ENCODE measurements around the gene KPNA4. TPM values are rescaled to one million over a fixed set of nuclear protein-coding genes. Genes with fewer than 3 reads are reported as not detected.
"Not testable (repeated sequence)": the region's sequence is repeated elsewhere in the genome, so short reads cannot be mapped to it uniquely, and the experiment has no call there.

The KPNA4 gene
- total RNA-seq, 1 donor from 2014 or later, result 64.3 TPM

DNA sequence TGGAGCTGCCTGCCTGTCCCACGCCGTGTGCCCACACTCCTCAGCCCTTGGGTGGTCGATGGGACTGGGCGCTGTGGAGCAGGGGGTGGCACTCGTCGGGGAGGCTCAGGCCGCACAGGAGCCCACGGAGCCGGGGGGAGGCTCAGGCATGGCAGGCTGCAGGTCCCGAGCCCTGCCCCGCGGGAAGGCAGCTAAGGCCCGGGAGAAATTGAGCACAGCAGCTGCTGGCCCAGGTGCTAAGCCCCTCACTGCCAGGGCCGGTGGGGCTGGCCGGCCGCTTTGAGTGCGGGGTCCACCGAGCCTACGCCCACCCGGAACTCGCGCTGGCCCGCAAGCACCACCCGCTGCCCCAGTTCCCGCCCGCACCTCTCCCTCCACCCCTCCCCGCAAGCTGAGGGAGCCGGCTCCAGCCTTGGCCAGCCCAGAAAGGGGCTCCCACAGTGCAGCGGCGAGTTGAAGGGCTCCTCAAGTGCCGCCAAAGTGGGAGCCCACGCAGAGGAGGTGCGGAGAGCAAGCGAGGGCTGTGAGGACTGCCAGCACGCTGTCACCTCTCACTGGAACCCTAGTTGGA, 8.7 kb upstream of the KPNA4 start:
- not testable (repeated sequence) for DNase-seq (ENCODE audit: low spot score)

GRCh38 chr3:160569894-160570652, 4.7 kb upstream of the KPNA4 start:
- DNase-seq (ENCODE audit: low spot score), result no peak

GRCh38 chr3:160568989-160569388, 3.6 kb upstream of the KPNA4 start:
- no peak for DNase-seq (ENCODE audit: low spot score)

DNA sequence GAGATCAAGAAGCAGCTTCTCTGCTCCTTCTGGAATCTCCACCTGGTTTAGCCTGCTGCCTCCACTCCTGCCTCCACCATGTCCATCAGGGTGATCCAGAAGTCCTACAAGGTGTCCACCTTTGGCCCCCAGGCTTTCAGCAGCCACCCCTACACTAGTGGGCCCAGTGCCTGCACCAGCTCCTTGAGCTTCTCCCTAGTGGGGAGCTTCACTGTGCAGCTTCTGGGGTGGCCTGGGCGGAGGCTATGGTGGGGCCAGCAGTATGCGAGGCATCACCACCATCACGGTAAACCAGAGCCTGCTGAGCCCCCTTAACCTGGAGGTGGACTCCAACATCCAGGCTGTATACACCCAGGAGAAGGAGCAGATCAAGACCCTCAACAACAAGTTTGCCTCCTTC, 2.4 kb upstream of the KPNA4 start:
- DNase-seq (ENCODE audit: low spot score), result no peak

DNA sequence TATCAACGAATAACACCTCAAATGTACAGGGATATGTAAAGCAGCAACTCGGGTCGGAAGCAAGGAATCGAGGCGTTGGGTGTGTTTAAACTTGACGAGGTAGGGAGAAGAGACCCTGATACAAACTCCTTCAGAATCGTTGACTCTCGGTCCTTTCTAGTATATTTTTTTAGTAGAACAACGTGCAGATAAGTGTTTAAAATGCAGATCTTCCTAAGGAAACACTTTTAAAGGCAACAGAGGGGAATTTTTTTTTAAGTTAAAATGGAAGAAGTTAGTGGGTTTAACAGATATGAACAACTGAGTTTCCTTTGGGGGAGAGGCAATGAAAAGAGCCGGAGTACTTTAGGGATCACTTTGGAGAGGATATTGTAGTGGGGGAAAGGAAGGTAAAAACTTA, 1.1 kb upstream of the KPNA4 start:
- DNase-seq (ENCODE audit: low spot score), result no peak

DNA sequence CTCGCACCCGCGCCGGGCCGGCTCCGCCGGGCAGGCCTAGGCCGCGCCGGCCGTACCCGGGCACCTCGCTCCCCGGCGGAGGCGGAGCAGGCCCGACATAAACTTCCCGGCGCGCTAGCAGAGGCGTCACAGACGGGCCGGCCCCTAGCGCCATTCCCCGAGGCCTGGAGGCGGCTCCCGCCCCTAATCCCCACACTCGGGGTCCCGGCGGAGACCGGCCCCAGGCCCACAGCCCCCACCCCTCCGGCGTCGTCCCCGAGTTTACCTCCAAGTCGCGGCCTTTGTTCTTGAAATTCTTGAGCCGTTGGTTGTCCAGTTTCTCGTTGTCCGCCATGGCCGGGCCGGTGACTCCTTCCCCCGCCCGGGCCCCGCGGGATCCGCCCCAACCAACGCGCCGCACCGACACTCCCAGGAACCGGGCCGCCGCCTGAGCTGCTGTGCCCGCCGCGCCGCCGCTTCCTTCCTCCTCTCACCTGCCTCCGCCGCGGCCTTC, 376 bp downstream of the KPNA4 start:
- DNase-seq (ENCODE audit: low spot score), result no peak

GRCh38 chr3:160564258-160564911, 986 bp downstream of the KPNA4 start:
- no peak for DNase-seq (ENCODE audit: low spot score)

GRCh38 chr3:160562952-160563351, 2.4 kb downstream of the KPNA4 start:
- no peak for DNase-seq (ENCODE audit: low spot score)

DNA sequence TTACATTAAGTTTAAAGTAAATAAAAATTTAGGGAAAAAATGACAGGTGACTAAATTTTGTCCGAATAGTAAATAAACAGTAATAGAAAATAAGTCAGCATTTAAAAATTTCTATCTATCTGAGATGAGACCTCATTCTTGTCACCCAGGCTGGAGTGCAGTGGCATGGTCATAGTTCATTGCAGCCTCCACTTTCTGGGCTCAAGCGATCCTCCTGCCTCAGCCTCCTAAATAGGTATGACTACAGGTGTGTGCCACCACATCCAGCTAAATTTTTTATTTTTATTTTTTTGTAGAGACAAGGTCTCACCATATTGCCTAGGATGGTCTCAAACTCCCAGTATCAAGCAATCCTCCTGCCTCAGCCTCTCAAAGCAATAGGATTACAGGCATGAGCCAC, 7.8 kb downstream of the KPNA4 start:
- no peak for DNase-seq (ENCODE audit: low spot score)

GRCh38 chr3:160556141-160556540, 9.2 kb downstream of the KPNA4 start:
- no peak for DNase-seq (ENCODE audit: low spot score)

DNA sequence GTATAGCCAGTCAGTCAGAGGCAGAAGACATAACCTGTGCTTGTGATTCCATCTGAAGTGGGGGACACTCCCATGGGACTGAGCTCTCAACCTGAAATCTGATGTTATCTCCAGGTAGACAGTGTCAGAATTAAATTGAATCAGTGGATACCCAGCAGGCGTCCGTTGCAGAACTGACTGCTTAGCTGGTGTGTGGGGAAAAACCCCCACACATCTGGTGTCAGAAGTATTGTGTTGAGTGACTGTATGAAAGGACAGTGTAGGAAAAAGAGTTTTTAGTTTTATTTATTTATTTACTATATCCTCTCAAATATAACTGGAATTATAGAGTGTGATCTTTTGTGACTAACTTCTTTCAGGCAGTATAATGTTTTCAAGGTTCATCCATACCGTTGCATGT, 10.4 kb downstream of the KPNA4 start:
- DNase-seq (ENCODE audit: low spot score), result no peak

GRCh38 chr3:160553827-160554226, 11.5 kb downstream of the KPNA4 start:
- no peak for DNase-seq (ENCODE audit: low spot score)

- no peak for DNase-seq (ENCODE audit: low spot score)
These were observed 18.6 kb downstream of the KPNA4 start for GRCh38 chr3:160546727-160547126.

GRCh38 chr3:160545504-160545871, 19.9 kb downstream of the KPNA4 start:
- DNase-seq (ENCODE audit: low spot score), result no peak

GRCh38 chr3:160544844-160545503, 20.4 kb downstream of the KPNA4 start:
- DNase-seq (ENCODE audit: low spot score), result no peak

DNA sequence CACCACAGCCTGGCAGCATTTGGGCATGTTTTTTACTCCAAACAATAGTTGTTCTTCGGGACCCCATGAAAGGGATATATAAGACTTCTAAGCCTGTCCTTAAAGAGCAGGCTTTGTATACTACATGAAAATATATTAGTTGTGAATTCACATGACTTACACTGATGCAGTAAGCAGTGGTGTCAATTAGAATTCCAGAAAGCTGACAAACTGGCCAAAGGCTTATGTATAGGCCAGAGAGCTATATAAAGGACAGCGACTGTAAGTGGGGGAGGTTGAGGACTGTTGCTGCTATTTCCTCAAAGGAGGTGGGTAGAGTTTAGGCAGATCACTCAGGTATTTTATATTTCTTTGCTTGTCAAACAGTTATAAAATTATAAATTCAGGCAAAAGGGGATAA, 24.8 kb downstream of the KPNA4 start:
- DNase-seq (ENCODE audit: low spot score), result no peak

GRCh38 chr3:160538895-160539294, 26.5 kb downstream of the KPNA4 start:
- no peak for DNase-seq (ENCODE audit: low spot score)

- DNase-seq (ENCODE audit: low spot score), result no peak
These were observed 27.6 kb downstream of the KPNA4 start for GRCh38 chr3:160537729-160538128.

GRCh38 chr3:160532371-160532770, 33.0 kb downstream of the KPNA4 start:
- no peak for DNase-seq (ENCODE audit: low spot score)

GRCh38 chr3:160531311-160531710, 34.1 kb downstream of the KPNA4 start:
- no peak for DNase-seq (ENCODE audit: low spot score)

DNA sequence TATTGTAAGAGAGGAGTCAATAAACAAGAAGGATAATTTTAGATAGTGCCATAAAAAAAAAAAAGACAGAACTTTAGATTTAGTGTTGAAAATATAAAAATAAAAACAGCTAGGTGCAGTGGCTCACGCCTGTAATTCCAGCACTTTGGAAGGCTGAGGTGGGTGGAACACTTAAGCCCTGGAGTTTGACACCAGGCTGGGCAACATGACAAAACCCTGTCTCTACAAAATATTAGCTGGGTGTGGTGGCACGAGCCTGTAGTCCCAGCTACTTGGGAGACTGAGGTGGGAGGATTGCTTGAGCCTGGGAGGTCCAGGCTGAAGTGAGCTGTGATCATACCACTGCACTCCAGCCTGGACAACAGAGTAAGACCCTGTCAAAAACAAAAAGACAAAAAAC, 49.0 kb downstream of the KPNA4 start:
- DNase-seq (ENCODE audit: low spot score), result not testable (repeated sequence)

GRCh38 chr3:160501325-160501724, 64.0 kb downstream of the KPNA4 start:
- DNase-seq (ENCODE audit: low spot score), result no peak
